Activated CD8-positive, alpha-beta memory T cell treated with anti-CD3 and anti-CD28 coated beads, Interleukin-2, amount 10 ng/mL, durations not matched to agents 7 days and 5 days (primary cell): Measurements from ENCODE around the gene BCAN. TPM values are rescaled to one million over a fixed set of nuclear protein-coding genes. Genes with fewer than 3 reads are reported as not detected.
A peak's percentile ranks its signal among the peaks of the same experiment; 100 is the strongest.

ENCODE experiments used
- ATAC-seq: fragments of 150-1000 bp; cut with Tn5 transposase; one replicate; pipeline ENCODE4 v1.10.0; 2021; ENCODE audit warnings: moderate library complexity
- CTCF ChIA-PET: fragments of 350-600 bp; sonication (Branson Sonifier 250); formaldehyde crosslinking; loops from one replicate; lab custom pipeline; 2021; ENCODE audit warnings: antibody characterized with exemption; lab: Charles Lee
- DNase-seq: peaks from one replicate; pipeline ENCODE4 v3.0.0-alpha.2; 2020
- H3K27ac Mint-ChIP-seq: one replicate; pipeline ENCODE4 v1.8.0; 2021; ENCODE audit warnings: mild to moderate bottlenecking, mixed read lengths
- H3K27me3 Mint-ChIP-seq: one replicate; pipeline ENCODE4 v1.8.0; 2021; ENCODE audit warnings: mixed read lengths
- H3K36me3 Mint-ChIP-seq: one replicate; pipeline ENCODE4 v1.8.0; 2021; ENCODE audit warnings: mild to moderate bottlenecking, mixed read lengths
- H3K4me1 Mint-ChIP-seq: one replicate; pipeline ENCODE4 v1.8.0; 2021; ENCODE audit warnings: mixed read lengths
- H3K4me3 Mint-ChIP-seq: one replicate; pipeline ENCODE4 v1.8.0; 2021; ENCODE audit warnings: mild to moderate bottlenecking, moderate library complexity, mixed read lengths
- H3K9me3 Mint-ChIP-seq: one replicate; pipeline ENCODE4 v1.8.0; 2022; ENCODE audit warnings: low read depth, mixed read lengths
- total RNA-seq, 2 experiments: library from RNA; stranded (reverse); gene quantifications; one replicate each; pipeline ENCODE4 v1.2.3, GENCODE V29; 2021

BCAN gene
- total RNA-seq, 2 experiments from 2014 or later, result 0.07 TPM; not detected in 1

DNA sequence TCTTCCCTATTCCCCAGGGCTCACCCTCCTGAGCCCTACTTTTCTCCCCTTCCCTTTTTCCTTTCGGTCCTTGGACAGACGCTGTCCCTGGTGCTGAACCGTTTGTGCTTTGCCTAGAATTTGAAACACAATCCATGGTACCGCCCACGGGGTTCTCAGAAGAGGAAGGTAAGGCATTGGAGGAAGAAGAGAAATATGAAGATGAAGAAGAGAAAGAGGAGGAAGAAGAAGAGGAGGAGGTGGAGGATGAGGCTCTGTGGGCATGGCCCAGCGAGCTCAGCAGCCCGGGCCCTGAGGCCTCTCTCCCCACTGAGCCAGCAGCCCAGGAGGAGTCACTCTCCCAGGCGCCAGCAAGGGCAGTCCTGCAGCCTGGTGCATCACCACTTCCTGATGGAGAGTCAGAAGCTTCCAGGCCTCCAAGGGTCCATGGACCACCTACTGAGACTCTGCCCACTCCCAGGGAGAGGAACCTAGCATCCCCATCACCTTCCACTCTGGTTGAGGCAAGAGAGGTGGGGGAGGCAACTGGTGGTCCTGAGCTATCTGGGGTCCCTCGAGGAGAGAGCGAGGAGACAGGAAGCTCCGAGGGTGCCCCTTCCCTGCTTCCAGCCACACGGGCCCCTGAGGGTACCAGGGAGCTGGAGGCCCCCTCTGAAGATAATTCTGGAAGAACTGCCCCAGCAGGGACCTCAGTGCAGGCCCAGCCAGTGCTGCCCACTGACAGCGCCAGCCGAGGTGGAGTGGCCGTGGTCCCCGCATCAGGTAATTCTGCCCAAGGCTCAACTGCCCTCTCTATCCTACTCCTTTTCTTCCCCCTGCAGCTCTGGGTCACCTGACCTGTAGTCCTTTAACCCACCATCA is 10.4 kb downstream of the BCAN start:
- Mint-ChIP-seq H3K36me3 (no peaks in the 10 kb centered on the region), H3K4me1 (peaks cover 7% of the 10 kb centered on the region), H3K27me3 (peaks cover 89% of the 10 kb centered on the region), H3K4me3 (no peak overlapping the region), H3K27ac (no peak overlapping the region), H3K9me3 (no peaks in the 10 kb centered on the region)
- DNase-seq, result no peak
- CTCF ChIA-PET, result interaction anchor here (0.7 to 22.5 kb wide), 5 partner anchors 6 to 172 kb away, joined by 3 to 344 read pairs (median 7); partner anchors contain the start of gene HAPLN2
- no peak for ATAC-seq

GRCh38 chr1:156652992-156653355 is 11.1 kb downstream of the BCAN start:
- Mint-ChIP-seq H3K4me3 (no peak overlapping the region), H3K4me1 (peaks cover 12% of the 10 kb centered on the region), H3K27ac (no peak overlapping the region), H3K9me3 (no peaks in the 10 kb centered on the region), H3K27me3 (peaks cover 85% of the 10 kb centered on the region), H3K36me3 (no peaks in the 10 kb centered on the region)
- ATAC-seq (no peak), DNase-seq (no peak)
- CTCF ChIA-PET, result interaction anchor here (1.2 to 22.5 kb wide), 3 partner anchors 10 to 172 kb away, joined by 3 to 344 read pairs (median 7); partner anchors contain the start of gene HAPLN2

DNA sequence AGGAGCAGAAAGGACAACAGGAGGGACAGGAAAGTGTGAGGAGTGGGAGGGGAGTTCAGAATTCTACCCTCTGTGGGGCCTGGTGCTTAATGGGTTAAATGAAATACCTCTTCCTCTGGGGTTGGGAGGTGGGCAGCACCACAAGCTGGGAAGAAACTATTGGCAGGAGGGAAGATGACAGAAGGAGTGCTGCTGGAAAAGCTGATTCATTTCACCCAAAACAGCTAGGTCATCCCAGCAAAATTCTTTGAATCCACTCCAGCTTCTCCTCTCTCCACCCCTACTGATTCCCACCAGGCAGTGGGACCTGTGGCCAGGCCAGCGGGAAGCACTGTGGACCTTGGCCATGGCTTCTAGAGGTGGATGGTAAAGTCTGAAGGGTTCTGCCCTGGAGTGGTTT is 12.8 kb downstream of the BCAN start:
- H3K36me3 Mint-ChIP-seq, result no peaks in the 10 kb centered on the region
- no peaks in the 10 kb centered on the region for H3K9me3 Mint-ChIP-seq
- H3K4me1 Mint-ChIP-seq, result peaks cover 30% of the 10 kb centered on the region
- ATAC-seq, result no peak
- peaks cover 69% of the 10 kb centered on the region for H3K27me3 Mint-ChIP-seq
- CTCF ChIA-PET, result interaction anchor here (1.3 to 12.6 kb wide), 6 partner anchors 12 to 269 kb away, joined by 4 to 340 read pairs (median 26); partner anchors contain the start of genes BCAN, HAPLN2 and NES
- no peak for DNase-seq
- no peak overlapping the region for H3K27ac Mint-ChIP-seq
- H3K4me3 Mint-ChIP-seq, result no peak overlapping the region

- no peak overlapping the region for H3K27ac Mint-ChIP-seq
- H3K27me3 Mint-ChIP-seq, result peaks cover 66% of the 10 kb centered on the region
These were observed 13.4 kb downstream of the BCAN start for GRCh38 chr1:156655151-156655903.

GRCh38 chr1:156655904-156656516 is 14.1 kb downstream of the BCAN start:
- Mint-ChIP-seq H3K4me3 (no peak overlapping the region), H3K36me3 (no peaks in the 10 kb centered on the region), H3K27me3 (peaks cover 59% of the 10 kb centered on the region), H3K9me3 (no peaks in the 10 kb centered on the region), H3K27ac (no peak overlapping the region), H3K4me1 (peaks cover 41% of the 10 kb centered on the region)
- no peak for DNase-seq
- no peak for ATAC-seq
- CTCF ChIA-PET, result interaction anchor here (1.2 to 12.6 kb wide), 10 partner anchors 10 to 270 kb away, joined by 3 to 340 read pairs (median 6); partner anchors contain the start of genes BCAN, HAPLN2 and NES

More at GRCh38 chr1:156655151-156655903, 13.4 kb downstream of the BCAN start:
- Mint-ChIP-seq H3K4me3 (no peak overlapping the region), H3K36me3 (no peaks in the 10 kb centered on the region), H3K9me3 (no peaks in the 10 kb centered on the region), H3K4me1 (peaks cover 35% of the 10 kb centered on the region)
- no peak for ATAC-seq
- DNase-seq, result no peak
- CTCF ChIA-PET, result interaction anchor here (1.2 to 12.6 kb wide), 7 partner anchors 12 to 270 kb away, joined by 4 to 340 read pairs (median 6); partner anchors contain the start of genes BCAN, HAPLN2 and NES

DNA sequence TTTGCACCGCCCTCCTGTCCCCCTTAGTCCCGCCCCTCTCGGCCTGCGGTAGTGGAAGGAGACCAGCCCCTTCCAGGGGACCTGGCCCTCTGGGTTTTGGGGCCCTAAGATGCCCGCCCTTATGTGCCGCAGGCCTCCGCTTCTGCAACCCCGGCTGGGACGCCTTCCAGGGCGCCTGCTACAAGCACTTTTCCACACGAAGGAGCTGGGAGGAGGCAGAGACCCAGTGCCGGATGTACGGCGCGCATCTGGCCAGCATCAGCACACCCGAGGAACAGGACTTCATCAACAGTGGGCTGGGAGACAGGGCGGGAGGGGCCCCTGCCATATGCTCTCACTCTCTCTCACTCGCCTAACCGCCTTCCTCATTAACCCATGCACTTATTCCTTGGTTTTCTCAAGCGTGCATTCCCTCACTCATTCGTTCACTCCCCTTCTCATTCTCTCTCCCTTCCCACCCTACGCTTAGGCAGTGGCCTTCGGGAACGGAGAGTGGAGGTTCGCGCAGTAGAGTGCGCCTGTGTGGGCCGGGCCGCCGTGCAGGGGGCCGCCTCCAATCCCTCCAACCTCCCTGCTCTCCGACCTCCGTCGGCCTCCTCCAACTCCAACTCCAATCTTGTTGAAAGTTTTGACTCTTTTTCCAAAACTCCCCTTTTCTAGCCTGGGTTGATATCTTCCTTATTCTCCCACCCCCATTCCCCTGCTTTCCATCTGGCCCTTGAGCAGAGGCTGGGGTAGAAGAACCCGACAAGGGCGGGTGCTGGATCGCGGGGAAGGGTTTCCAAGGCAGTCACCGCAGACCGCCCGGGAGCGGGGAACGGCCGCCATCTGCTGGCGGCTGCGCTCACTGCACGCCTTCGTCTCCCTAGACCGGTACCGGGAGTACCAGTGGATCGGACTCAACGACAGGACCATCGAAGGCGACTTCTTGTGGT is 15.2 kb downstream of the BCAN start:
- Mint-ChIP-seq H3K9me3 (no peaks in the 10 kb centered on the region), H3K36me3 (no peaks in the 10 kb centered on the region), H3K27me3 (peaks cover 51% of the 10 kb centered on the region), H3K4me1 (peaks cover 52% of the 10 kb centered on the region), H3K4me3 (peak overlapping the region; percentile 17), H3K27ac (no peak overlapping the region)
- CTCF ChIA-PET, result interaction anchor here (0.6 to 12.6 kb wide), 23 partner anchors 8 to 271 kb away, joined by 3 to 340 read pairs (median 5); partner anchors contain the start of genes BCAN, CRABP2, HAPLN2 and ISG20L2
- ATAC-seq (peak; percentile 22), DNase-seq (peak; percentile 78)

GRCh38 chr1:156657741-156658319 is 15.9 kb downstream of the BCAN start:
- no peak overlapping the region for H3K4me3 Mint-ChIP-seq
- CTCF ChIA-PET, result interaction anchor here (0.6 to 12.6 kb wide), 23 partner anchors 8 to 272 kb away, joined by 3 to 340 read pairs (median 5); partner anchors contain the start of genes BCAN, CRABP2, HAPLN2 and ISG20L2
- no peak for ATAC-seq
- no peak for DNase-seq
- H3K27me3 Mint-ChIP-seq, result peaks cover 48% of the 10 kb centered on the region
- H3K27ac Mint-ChIP-seq, result no peak overlapping the region
- H3K36me3 Mint-ChIP-seq, result no peaks in the 10 kb centered on the region
- peaks cover 56% of the 10 kb centered on the region for H3K4me1 Mint-ChIP-seq
- H3K9me3 Mint-ChIP-seq, result no peaks in the 10 kb centered on the region

- no peak overlapping the region for H3K4me3 Mint-ChIP-seq
- CTCF ChIA-PET, result interaction anchor here (0.6 to 12.6 kb wide), 21 partner anchors 8 to 178 kb away, joined by 3 to 340 read pairs (median 5); partner anchors contain the start of genes BCAN, CRABP2, HAPLN2 and ISG20L2
- peaks cover 41% of the 10 kb centered on the region for H3K27me3 Mint-ChIP-seq
- H3K4me1 Mint-ChIP-seq, result peaks cover 59% of the 10 kb centered on the region
- no peak overlapping the region for H3K27ac Mint-ChIP-seq
- DNase-seq, result no peak
- no peaks in the 10 kb centered on the region for H3K9me3 Mint-ChIP-seq
- H3K36me3 Mint-ChIP-seq, result no peaks in the 10 kb centered on the region
- ATAC-seq, result no peak
These were observed 16.6 kb downstream of the BCAN start for GRCh38 chr1:156658496-156658895.

- Mint-ChIP-seq H3K27me3 (peaks cover 35% of the 10 kb centered on the region), H3K9me3 (no peaks in the 10 kb centered on the region), H3K27ac (peak overlapping the region; percentile 76), H3K4me1 (peaks cover 61% of the 10 kb centered on the region), H3K36me3 (no peaks in the 10 kb centered on the region), H3K4me3 (peak overlapping the region; percentile 82)
- ATAC-seq (no peak), DNase-seq (no peak)
- CTCF ChIA-PET, result interaction anchor here (0.7 to 12.6 kb wide), 31 partner anchors 9 to 273 kb away, joined by 3 to 340 read pairs (median 3); partner anchors contain the start of genes BCAN, CRABP2, HAPLN2 and ISG20L2
These were observed 17.1 kb downstream of the BCAN start for GRCh38 chr1:156658945-156659574.

DNA sequence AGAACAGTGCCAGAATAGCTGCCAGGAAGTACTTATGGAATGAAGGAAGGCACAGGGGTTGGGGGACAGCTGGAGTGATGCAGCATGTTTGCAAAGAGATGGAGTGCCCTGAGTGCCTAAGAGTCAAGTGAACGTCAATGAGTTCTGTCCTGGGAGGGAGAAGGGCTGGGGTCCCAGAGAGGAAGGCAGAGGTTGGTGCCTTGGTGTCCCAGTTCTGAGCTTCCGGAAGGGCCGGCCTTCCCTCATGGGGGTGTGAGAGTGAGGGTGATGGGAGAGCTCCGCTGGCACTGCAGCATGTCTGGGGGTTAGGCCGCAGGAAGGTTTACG is 17.7 kb downstream of the BCAN start:
- ATAC-seq (no peak), DNase-seq (no peak)
- H3K4me3 Mint-ChIP-seq, result peak overlapping the region; percentile 82
- no peaks in the 10 kb centered on the region for H3K36me3 Mint-ChIP-seq
- peaks cover 30% of the 10 kb centered on the region for H3K27me3 Mint-ChIP-seq
- H3K4me1 Mint-ChIP-seq, result peaks cover 64% of the 10 kb centered on the region
- no peaks in the 10 kb centered on the region for H3K9me3 Mint-ChIP-seq
- H3K27ac Mint-ChIP-seq, result peak overlapping the region; percentile 76
- CTCF ChIA-PET, result interaction anchor here (0.5 to 12.6 kb wide), 30 partner anchors 8 to 511 kb away, joined by 3 to 340 read pairs (median 3); partner anchors contain the start of genes BCAN, CRABP2, HAPLN2 and ISG20L2
